Measurements from ENCODE around the gene CAPN13. TPM values are rescaled to one million over a fixed set of nuclear protein-coding genes. Genes with fewer than 3 reads are reported as not detected.

CAPN13 gene
- total RNA-seq, 1 experiment from 2014 or later: not detected

GRCh38 chr2:30768708-30769480 is 38.4 kb downstream of the CAPN13 start:
- in situ Hi-C loops (cut with HindIII; ENCODE audit: low pct_unique_long_range_greater_than_20kb, low sequenced_read_pairs): no loop called here
- no peak for DNase-seq (ENCODE audit: low read depth)

- in situ Hi-C loops (cut with HindIII; ENCODE audit: low pct_unique_long_range_greater_than_20kb, low sequenced_read_pairs): no loop called here
- no peak for DNase-seq (ENCODE audit: low read depth)
These were observed 39.1 kb downstream of the CAPN13 start for GRCh38 chr2:30768036-30768686.

GRCh38 chr2:30766666-30767065 is 40.6 kb downstream of the CAPN13 start:
- in situ Hi-C loops (cut with HindIII; ENCODE audit: low pct_unique_long_range_greater_than_20kb, low sequenced_read_pairs): no loop called here
- no peak for DNase-seq (ENCODE audit: low read depth)

GRCh38 chr2:30765876-30766470 is 41.3 kb downstream of the CAPN13 start:
- in situ Hi-C loops (cut with HindIII; ENCODE audit: low pct_unique_long_range_greater_than_20kb, low sequenced_read_pairs): no loop called here
- DNase-seq (ENCODE audit: low read depth): no peak

GRCh38 chr2:30765191-30765590 is 42.1 kb downstream of the CAPN13 start:
- no peak for DNase-seq (ENCODE audit: low read depth)
- in situ Hi-C loops (cut with HindIII; ENCODE audit: low pct_unique_long_range_greater_than_20kb, low sequenced_read_pairs): no loop called here

- DNase-seq (ENCODE audit: low read depth): no peak
- in situ Hi-C loops (cut with HindIII; ENCODE audit: low pct_unique_long_range_greater_than_20kb, low sequenced_read_pairs): no loop called here
These were observed 43.0 kb downstream of the CAPN13 start for GRCh38 chr2:30764021-30764800.

- DNase-seq (ENCODE audit: low read depth): no peak
- in situ Hi-C loops (cut with HindIII; ENCODE audit: low pct_unique_long_range_greater_than_20kb, low sequenced_read_pairs): no loop called here
These were observed 44.0 kb downstream of the CAPN13 start for GRCh38 chr2:30763151-30763660.

- no peak for DNase-seq (ENCODE audit: low read depth)
- in situ Hi-C loops (cut with HindIII; ENCODE audit: low pct_unique_long_range_greater_than_20kb, low sequenced_read_pairs): no loop called here
These were observed 46.0 kb downstream of the CAPN13 start for GRCh38 chr2:30761226-30761625.

GRCh38 chr2:30759481-30759880 is 47.8 kb downstream of the CAPN13 start:
- no peak for DNase-seq (ENCODE audit: low read depth)
- in situ Hi-C loops (cut with HindIII; ENCODE audit: low pct_unique_long_range_greater_than_20kb, low sequenced_read_pairs): no loop called here

GRCh38 chr2:30758191-30758651 is 49.0 kb downstream of the CAPN13 start:
- in situ Hi-C loops (cut with HindIII; ENCODE audit: low pct_unique_long_range_greater_than_20kb, low sequenced_read_pairs): no loop called here
- no peak for DNase-seq (ENCODE audit: low read depth)

- in situ Hi-C loops (cut with HindIII; ENCODE audit: low pct_unique_long_range_greater_than_20kb, low sequenced_read_pairs): no loop called here
- no peak for DNase-seq (ENCODE audit: low read depth)
These were observed 49.5 kb downstream of the CAPN13 start for GRCh38 chr2:30757749-30758148.

- DNase-seq (ENCODE audit: low read depth): no peak
These were observed 50.3 kb downstream of the CAPN13 start for GRCh38 chr2:30756971-30757370.

GRCh38 chr2:30756051-30756719 is 51.1 kb downstream of the CAPN13 start:
- in situ Hi-C loops (cut with HindIII; ENCODE audit: low pct_unique_long_range_greater_than_20kb, low sequenced_read_pairs): no loop called here
- DNase-seq (ENCODE audit: low read depth): no peak

More at GRCh38 chr2:30756971-30757370, 50.3 kb downstream of the CAPN13 start:
- in situ Hi-C loops (cut with HindIII; ENCODE audit: low pct_unique_long_range_greater_than_20kb, low sequenced_read_pairs): no loop called here

- no peak for DNase-seq (ENCODE audit: low read depth)
- in situ Hi-C loops (cut with HindIII; ENCODE audit: low pct_unique_long_range_greater_than_20kb, low sequenced_read_pairs): no loop called here
These were observed 53.6 kb downstream of the CAPN13 start for GRCh38 chr2:30753630-30754029.

- in situ Hi-C loops (cut with HindIII; ENCODE audit: low pct_unique_long_range_greater_than_20kb, low sequenced_read_pairs): no loop called here
- no peak for DNase-seq (ENCODE audit: low read depth)
These were observed 54.4 kb downstream of the CAPN13 start for GRCh38 chr2:30752811-30753210.

- in situ Hi-C loops (cut with HindIII; ENCODE audit: low pct_unique_long_range_greater_than_20kb, low sequenced_read_pairs): no loop called here
- no peak for DNase-seq (ENCODE audit: low read depth)
These were observed 60.0 kb downstream of the CAPN13 start for GRCh38 chr2:30747206-30747605.

- DNase-seq (ENCODE audit: low read depth): no peak
- in situ Hi-C loops (cut with HindIII; ENCODE audit: low pct_unique_long_range_greater_than_20kb, low sequenced_read_pairs): no loop called here
These were observed 62.4 kb downstream of the CAPN13 start for GRCh38 chr2:30744823-30745222.

GRCh38 chr2:30741576-30741975 is 65.7 kb downstream of the CAPN13 start:
- no peak for DNase-seq (ENCODE audit: low read depth)
- in situ Hi-C loops (cut with HindIII; ENCODE audit: low pct_unique_long_range_greater_than_20kb, low sequenced_read_pairs): no loop called here

Measured in Caki2 (cell line).